Loucy (cell line): ENCODE measurements around the gene DNM3.

Experiments used
- H2AFZ ChIP-seq: fragments of 200-600 bp; sonication (generic); 2 replicates; pipeline ENCODE4 v1.6.0; 2016; ENCODE audit warnings: antibody characterized with exemption, mild to moderate bottlenecking, low read length, moderate library complexity
- H3F3A ChIP-seq: fragments of 200-600 bp; 2 replicates; pipeline ENCODE4 v1.6.0; 2016; ENCODE audit warnings: antibody characterized with exemption, low read depth, mild to moderate bottlenecking
- H3K27me3 ChIP-seq: fragments of 200-600 bp; sonication (generic); 2 replicates; pipeline ENCODE4 v1.6.1; 2014; ENCODE audit warnings: low read length, mild to moderate bottlenecking; ENCODE audit not compliant: insufficient read depth, poor library complexity, severe bottlenecking
- H3K36me3 ChIP-seq: fragments of 200-600 bp; sonication (generic); 2 replicates; pipeline ENCODE4 v1.6.1; 2016; ENCODE audit warnings: low read length; ENCODE audit not compliant: insufficient read depth
- H3K4me1 ChIP-seq: fragments of 200-600 bp; sonication (generic); 2 replicates; pipeline ENCODE4 v1.5.1; 2014; ENCODE audit warnings: low read length, mild to moderate bottlenecking; ENCODE audit not compliant: insufficient read depth, poor library complexity, severe bottlenecking
- H3K4me2 ChIP-seq: fragments of 200-600 bp; sonication (generic); 2 replicates; pipeline ENCODE4 v1.6.0; 2014; ENCODE audit warnings: antibody characterized with exemption, low read length, low read depth, mild to moderate bottlenecking; ENCODE audit not compliant: poor library complexity, severe bottlenecking
- H3K4me3 ChIP-seq: fragments of 200-600 bp; sonication (generic); 2 replicates; pipeline ENCODE4 v1.5.1; 2014; ENCODE audit warnings: low read length, mild to moderate bottlenecking, mixed read lengths; ENCODE audit not compliant: poor library complexity, severe bottlenecking
- H3K79me2 ChIP-seq: fragments of 200-600 bp; sonication (generic); 2 replicates; pipeline ENCODE4 v1.6.1; 2014; ENCODE audit warnings: low read length; ENCODE audit not compliant: insufficient read depth
- H3K9ac ChIP-seq: fragments of 200-600 bp; sonication (generic); 2 replicates; pipeline ENCODE4 v1.6.0; 2014; ENCODE audit warnings: mild to moderate bottlenecking, low read depth, low read length, moderate library complexity; ENCODE audit not compliant: poor library complexity, severe bottlenecking
- H3K9me2 ChIP-seq: fragments of 200-600 bp; sonication (generic); replicated peaks from 2 replicates; pipeline ENCODE4 v1.6.1; 2016; ENCODE audit warnings: low read depth, low read length, mixed read lengths
- H3K9me3 ChIP-seq: fragments of 200-600 bp; sonication (generic); 2 replicates; pipeline ENCODE4 v1.6.1; 2014; ENCODE audit warnings: mild to moderate bottlenecking, antibody characterized with exemption, low read length, low read depth; ENCODE audit not compliant: insufficient read depth
- H4K20me1 ChIP-seq: fragments of 200-600 bp; sonication (generic); 2 replicates; pipeline ENCODE4 v1.6.0; 2014; ENCODE audit warnings: antibody characterized with exemption, low read length, mild to moderate bottlenecking; ENCODE audit not compliant: insufficient read depth, poor library complexity, severe bottlenecking
- CTCF ChIP-seq: fragments of 200-600 bp; sonication (generic); conservative IDR thresholded peaks from 2 replicates; pipeline ENCODE4 v1.5.1; 2014; ENCODE audit warnings: mild to moderate bottlenecking, antibody characterized with exemption, low read length
- EZH2phosphoT487 ChIP-seq: fragments of 200-600 bp; IDR thresholded peaks from 2 replicates; pipeline ENCODE4 v1.6.1; 2018; ENCODE audit warnings: antibody characterized with exemption, mild to moderate bottlenecking, moderate library complexity, borderline replicate concordance

Gene DNM3

GRCh38 chr1:172212124-172212523, 370.8 kb downstream of the DNM3 start:
- TF ChIP-seq CTCF (no peak), EZH2phosphoT487 (no peak)
- H3K4me3 ChIP-seq, result no peak overlapping the region
- no peak overlapping the region for H3K9ac ChIP-seq
- H4K20me1 ChIP-seq, result no peaks in the 10 kb centered on the region
- no peak overlapping the region for H2AFZ ChIP-seq
- no peaks in the 10 kb centered on the region for H3K27me3 ChIP-seq
- H3K36me3 ChIP-seq, result no peaks in the 10 kb centered on the region
- no peaks in the 10 kb centered on the region for H3F3A ChIP-seq
- no peak overlapping the region for H3K4me2 ChIP-seq
- no peaks in the 10 kb centered on the region for H3K9me2 ChIP-seq
- H3K4me1 ChIP-seq, result no peaks in the 10 kb centered on the region
- H3K9me3 ChIP-seq, result no peaks in the 10 kb centered on the region
- H3K79me2 ChIP-seq, result no peaks in the 10 kb centered on the region

GRCh38 chr1:172215006-172215405, 373.7 kb downstream of the DNM3 start:
- TF ChIP-seq EZH2phosphoT487 (no peak), CTCF (no peak)
- no peaks in the 10 kb centered on the region for H3F3A ChIP-seq
- H3K9ac ChIP-seq, result no peak overlapping the region
- no peaks in the 10 kb centered on the region for H4K20me1 ChIP-seq
- H3K9me2 ChIP-seq, result no peaks in the 10 kb centered on the region
- H3K4me1 ChIP-seq, result peaks cover 1% of the 10 kb centered on the region
- no peak overlapping the region for H3K4me3 ChIP-seq
- H3K4me2 ChIP-seq, result no peak overlapping the region
- H3K27me3 ChIP-seq, result no peaks in the 10 kb centered on the region
- no peaks in the 10 kb centered on the region for H3K36me3 ChIP-seq
- no peak overlapping the region for H2AFZ ChIP-seq
- no peaks in the 10 kb centered on the region for H3K9me3 ChIP-seq
- no peaks in the 10 kb centered on the region for H3K79me2 ChIP-seq

GRCh38 chr1:172219966-172220365, 378.7 kb downstream of the DNM3 start:
- TF ChIP-seq CTCF, result no peak
- no peak for TF ChIP-seq EZH2phosphoT487
- Histone ChIP-seq H3K9ac (no peak overlapping the region), H4K20me1 (no peaks in the 10 kb centered on the region), H3K9me3 (no peaks in the 10 kb centered on the region), H3K27me3 (no peaks in the 10 kb centered on the region), H3F3A (no peaks in the 10 kb centered on the region), H3K4me2 (no peak overlapping the region), H2AFZ (no peak overlapping the region), H3K9me2 (no peaks in the 10 kb centered on the region), H3K4me3 (no peak overlapping the region), H3K79me2 (no peaks in the 10 kb centered on the region), H3K4me1 (peaks cover 2% of the 10 kb centered on the region), H3K36me3 (no peaks in the 10 kb centered on the region)
